Activated T-helper 17 cell treated with anti-CD3 and anti-CD28 coated beads, Interleukin-2, amount 50 U/mL, for 72 hours (primary cell): ENCODE results near the gene ATP5PB. TPM values are rescaled to one million over a fixed set of nuclear protein-coding genes. Genes with fewer than 3 reads are reported as not detected.
A peak's percentile ranks its signal among the peaks of the same experiment; 100 is the strongest.

Experiments used
- ATAC-seq: fragments of 150-1000 bp; cut with Tn5 transposase; replicated peaks from 2 replicates; pipeline ENCODE4 v1.10.0; 2021; ENCODE audit warnings: mild to moderate bottlenecking, moderate library complexity
- H3K27ac Mint-ChIP-seq: one replicate; pipeline ENCODE4 v1.8.0; 2022; ENCODE audit warnings: mixed read lengths
- H3K27me3 Mint-ChIP-seq: one replicate; pipeline ENCODE4 v1.8.0; 2022; ENCODE audit warnings: mixed read lengths
- H3K36me3 Mint-ChIP-seq: one replicate; pipeline ENCODE4 v1.8.0; 2022; ENCODE audit warnings: low read depth, mild to moderate bottlenecking, mixed read lengths
- H3K4me1 Mint-ChIP-seq: one replicate; pipeline ENCODE4 v1.8.0; 2022; ENCODE audit warnings: mixed read lengths
- H3K4me3 Mint-ChIP-seq: one replicate; pipeline ENCODE4 v1.8.0; 2022; ENCODE audit warnings: mild to moderate bottlenecking, mixed read lengths
- H3K9me3 Mint-ChIP-seq: one replicate; pipeline ENCODE4 v1.8.0; 2022; ENCODE audit warnings: mixed read lengths
- total RNA-seq, 2 donors: library from RNA; stranded (reverse); gene quantifications; one replicate each; pipeline ENCODE4 v1.2.3, GENCODE V29; 2022

The ATP5PB gene
- total RNA-seq, 2 donors from 2014 or later: 235 to 383 TPM

GRCh38 chr1:111461765-111462164, 12.5 kb downstream of the ATP5PB start:
- Mint-ChIP-seq H3K36me3 (peaks cover 79% of the 10 kb centered on the region), H3K9me3 (no peaks in the 10 kb centered on the region)

DNA sequence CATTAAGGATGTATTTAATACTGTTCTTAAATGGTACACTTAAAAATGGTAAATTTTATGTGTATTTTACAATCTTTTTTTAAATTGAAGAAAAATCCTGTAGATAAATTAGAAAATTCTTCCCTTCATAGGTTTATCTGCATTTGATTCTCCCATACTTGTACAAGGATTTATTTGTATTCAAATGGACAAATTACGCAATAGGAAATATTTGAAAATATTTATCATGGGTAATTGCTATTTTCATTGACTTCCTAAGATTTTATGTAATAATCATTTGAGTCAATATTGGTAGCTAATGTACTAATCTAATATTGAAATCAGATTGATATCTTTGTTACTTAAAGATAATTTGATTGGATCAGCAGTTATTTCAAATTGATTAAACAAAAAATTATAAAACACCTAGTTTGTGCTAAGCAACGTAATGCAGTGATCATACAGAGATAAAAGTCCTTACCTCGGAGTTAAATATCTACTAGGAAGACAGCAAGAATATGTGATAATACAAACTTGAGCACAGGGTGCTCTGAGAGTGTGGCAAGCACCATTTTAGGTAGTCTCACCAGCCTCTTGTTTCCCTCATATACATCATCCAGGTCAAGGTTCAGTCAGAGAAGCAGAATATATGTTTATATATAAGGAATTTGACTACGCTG, 13.2 kb downstream of the ATP5PB start:
- Mint-ChIP-seq H3K27me3 (no peaks in the 10 kb centered on the region), H3K4me1 (peaks cover 10% of the 10 kb centered on the region), H3K36me3 (peaks cover 72% of the 10 kb centered on the region), H3K27ac (peak overlapping the region; percentile 28), H3K4me3 (no peak overlapping the region), H3K9me3 (no peaks in the 10 kb centered on the region)
- no peak for ATAC-seq

More at GRCh38 chr1:111461765-111462164, 12.5 kb downstream of the ATP5PB start:
- ATAC-seq: no peak
- peaks cover 14% of the 10 kb centered on the region for H3K4me1 Mint-ChIP-seq
- H3K4me3 Mint-ChIP-seq: no peak overlapping the region
- H3K27ac Mint-ChIP-seq: no peak overlapping the region
- H3K27me3 Mint-ChIP-seq: no peaks in the 10 kb centered on the region

GRCh38 chr1:111463029-111463683, 13.9 kb downstream of the ATP5PB start:
- H3K36me3 Mint-ChIP-seq: peaks cover 65% of the 10 kb centered on the region

GRCh38 chr1:111465754-111466153, 16.5 kb downstream of the ATP5PB start:
- Mint-ChIP-seq H3K36me3 (peaks cover 41% of the 10 kb centered on the region), H3K4me1 (peaks cover 10% of the 10 kb centered on the region), H3K27me3 (no peaks in the 10 kb centered on the region), H3K27ac (no peak overlapping the region), H3K9me3 (no peaks in the 10 kb centered on the region), H3K4me3 (no peak overlapping the region)
- no peak for ATAC-seq

More at GRCh38 chr1:111463029-111463683, 13.9 kb downstream of the ATP5PB start:
- no peaks in the 10 kb centered on the region for H3K9me3 Mint-ChIP-seq
- ATAC-seq: no peak
- no peak overlapping the region for H3K4me3 Mint-ChIP-seq
- peaks cover 10% of the 10 kb centered on the region for H3K4me1 Mint-ChIP-seq
- peak overlapping the region; percentile 28 for H3K27ac Mint-ChIP-seq
- no peaks in the 10 kb centered on the region for H3K27me3 Mint-ChIP-seq

GRCh38 chr1:111466480-111466879, 17.2 kb downstream of the ATP5PB start:
- peaks cover 10% of the 10 kb centered on the region for H3K4me1 Mint-ChIP-seq
- ATAC-seq: no peak
- no peaks in the 10 kb centered on the region for H3K9me3 Mint-ChIP-seq
- H3K27ac Mint-ChIP-seq: no peak overlapping the region
- peaks cover 34% of the 10 kb centered on the region for H3K36me3 Mint-ChIP-seq
- no peak overlapping the region for H3K4me3 Mint-ChIP-seq
- H3K27me3 Mint-ChIP-seq: no peaks in the 10 kb centered on the region

DNA sequence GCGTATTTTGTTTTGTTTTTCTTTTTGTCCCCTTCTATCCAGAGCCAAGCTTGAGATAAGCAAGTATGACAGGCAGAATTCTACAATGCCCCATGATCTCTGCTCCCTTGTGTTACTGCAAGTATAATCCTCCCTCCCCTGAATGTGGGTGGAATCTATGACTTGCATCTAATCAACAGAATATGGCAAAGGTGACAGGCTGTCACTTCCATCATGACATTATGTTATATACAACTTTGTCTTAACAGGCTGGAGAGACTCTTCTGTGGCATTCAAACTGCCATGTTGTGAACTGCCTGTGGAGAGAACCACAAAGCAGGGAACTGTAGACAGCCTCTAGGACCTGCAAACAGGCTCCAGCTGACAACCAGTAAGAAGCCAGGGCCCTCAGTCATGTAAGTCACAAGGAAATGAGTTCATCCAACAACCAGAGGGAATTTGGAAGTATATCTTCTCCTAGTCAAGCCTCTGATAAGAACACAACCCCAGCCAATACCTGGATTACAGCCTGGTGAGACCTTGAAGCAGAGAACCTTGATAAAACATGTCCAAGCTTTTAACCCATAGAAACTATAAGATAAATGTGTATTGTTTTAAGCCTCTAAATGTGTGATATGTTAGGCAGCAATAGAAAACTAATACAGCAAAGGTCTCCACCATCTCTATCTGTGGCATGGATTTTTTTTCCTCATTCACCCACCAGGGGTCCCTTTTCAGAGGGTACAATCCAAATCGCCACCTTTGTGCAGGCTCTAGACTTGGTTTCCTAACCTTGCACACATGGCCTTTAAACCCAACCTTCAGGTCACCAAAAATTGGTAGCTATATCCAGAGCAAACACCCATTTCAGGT, 18.8 kb downstream of the ATP5PB start:
- Mint-ChIP-seq H3K27me3 (no peaks in the 10 kb centered on the region), H3K27ac (no peak overlapping the region), H3K4me3 (no peak overlapping the region), H3K9me3 (no peaks in the 10 kb centered on the region), H3K4me1 (peaks cover 12% of the 10 kb centered on the region), H3K36me3 (peaks cover 24% of the 10 kb centered on the region)
- no peak for ATAC-seq

- no peaks in the 10 kb centered on the region for H3K9me3 Mint-ChIP-seq
- H3K27me3 Mint-ChIP-seq: no peaks in the 10 kb centered on the region
- H3K27ac Mint-ChIP-seq: no peak overlapping the region
- ATAC-seq: no peak
- H3K4me3 Mint-ChIP-seq: no peak overlapping the region
- peaks cover 6% of the 10 kb centered on the region for H3K4me1 Mint-ChIP-seq
- H3K36me3 Mint-ChIP-seq: peaks cover 18% of the 10 kb centered on the region
Observed at GRCh38 chr1:111468717-111469100, 19.4 kb downstream of the ATP5PB start.

- Mint-ChIP-seq H3K4me3 (no peak overlapping the region), H3K36me3 (peaks cover 12% of the 10 kb centered on the region), H3K9me3 (no peaks in the 10 kb centered on the region), H3K4me1 (peaks cover 6% of the 10 kb centered on the region), H3K27me3 (no peaks in the 10 kb centered on the region), H3K27ac (no peak overlapping the region)
- no peak for ATAC-seq
Observed at GRCh38 chr1:111469539-111469938, 20.3 kb downstream of the ATP5PB start.

DNA sequence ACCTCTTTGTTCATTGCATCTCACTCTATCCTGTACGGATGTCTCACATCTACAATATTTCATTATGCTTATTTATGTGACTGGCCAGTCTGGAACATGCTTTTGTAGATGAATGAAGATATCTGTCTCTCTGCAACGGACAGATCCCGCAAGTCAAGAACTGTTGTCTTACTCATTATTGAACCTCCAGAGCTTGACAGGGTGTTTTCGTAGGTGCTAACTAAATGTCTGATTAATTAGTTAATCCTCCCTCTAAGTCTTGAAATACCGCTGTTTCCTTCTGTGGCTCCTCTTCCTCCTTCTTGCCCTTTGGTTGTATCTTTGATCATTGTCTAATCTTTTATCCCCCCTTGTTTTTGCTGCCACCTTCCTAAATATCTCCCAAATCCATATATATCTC, 21.3 kb downstream of the ATP5PB start:
- Mint-ChIP-seq H3K4me3 (no peak overlapping the region), H3K4me1 (peaks cover 11% of the 10 kb centered on the region), H3K9me3 (no peaks in the 10 kb centered on the region), H3K36me3 (peaks cover 7% of the 10 kb centered on the region), H3K27me3 (no peaks in the 10 kb centered on the region), H3K27ac (no peak overlapping the region)
- peak; percentile 7 for ATAC-seq

DNA sequence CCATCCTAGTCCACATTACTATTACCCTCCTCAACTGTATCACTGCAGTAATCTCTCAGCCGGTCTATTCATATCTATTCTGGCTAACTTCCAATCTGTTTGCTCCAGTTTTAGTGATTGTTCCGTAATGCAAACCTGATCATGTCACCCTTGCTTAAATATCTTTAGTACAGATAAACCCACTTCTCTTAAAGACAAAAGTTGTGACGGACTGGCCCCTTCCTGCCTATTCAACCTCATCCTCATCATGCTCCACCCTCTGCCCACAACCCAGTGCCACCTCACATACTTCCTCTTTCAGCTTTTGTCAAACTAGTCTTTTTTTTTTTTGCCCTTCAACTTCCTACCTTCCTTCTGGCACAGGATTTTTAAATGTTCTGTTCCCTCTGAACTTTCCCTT, 21.7 kb downstream of the ATP5PB start:
- no peaks in the 10 kb centered on the region for H3K9me3 Mint-ChIP-seq
- H3K27ac Mint-ChIP-seq: no peak overlapping the region
- ATAC-seq: peak; percentile 78
- peaks cover 7% of the 10 kb centered on the region for H3K36me3 Mint-ChIP-seq
- no peaks in the 10 kb centered on the region for H3K27me3 Mint-ChIP-seq
- H3K4me1 Mint-ChIP-seq: peaks cover 15% of the 10 kb centered on the region
- no peak overlapping the region for H3K4me3 Mint-ChIP-seq

- Mint-ChIP-seq H3K36me3 (peaks cover 7% of the 10 kb centered on the region), H3K9me3 (no peaks in the 10 kb centered on the region), H3K4me1 (peaks cover 17% of the 10 kb centered on the region), H3K27me3 (no peaks in the 10 kb centered on the region), H3K4me3 (no peak overlapping the region), H3K27ac (no peak overlapping the region)
- no peak for ATAC-seq
Observed at GRCh38 chr1:111471538-111471937, 22.3 kb downstream of the ATP5PB start.

GRCh38 chr1:111474106-111474505, 24.8 kb downstream of the ATP5PB start:
- peaks cover 22% of the 10 kb centered on the region for H3K36me3 Mint-ChIP-seq
- no peak overlapping the region for H3K4me3 Mint-ChIP-seq
- peaks cover 37% of the 10 kb centered on the region for H3K4me1 Mint-ChIP-seq
- no peak for ATAC-seq
- H3K9me3 Mint-ChIP-seq: peaks cover 5% of the 10 kb centered on the region
- no peaks in the 10 kb centered on the region for H3K27me3 Mint-ChIP-seq
- peak overlapping the region; percentile 83 for H3K27ac Mint-ChIP-seq

DNA sequence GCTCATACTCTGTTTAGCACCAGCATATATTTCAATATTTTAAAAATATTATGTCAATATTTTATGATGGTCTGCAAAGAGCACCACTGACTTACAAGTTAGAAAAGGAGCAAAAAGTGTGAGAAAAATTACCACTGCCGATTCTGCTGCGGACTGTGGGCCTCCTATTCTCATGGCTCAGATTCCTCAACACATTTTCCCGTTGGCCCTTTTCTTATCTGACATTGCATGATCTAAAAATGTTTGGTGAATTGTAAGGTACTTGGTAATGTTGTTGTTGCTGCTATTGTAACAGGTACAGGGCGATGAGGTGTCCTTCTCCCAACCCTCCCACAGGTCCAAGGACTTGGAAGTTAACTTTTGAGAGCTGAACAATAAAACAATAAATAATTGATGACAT, 25.3 kb downstream of the ATP5PB start:
- no peak for ATAC-seq
- no peaks in the 10 kb centered on the region for H3K27me3 Mint-ChIP-seq
- no peak overlapping the region for H3K27ac Mint-ChIP-seq
- peaks cover 37% of the 10 kb centered on the region for H3K4me1 Mint-ChIP-seq
- no peak overlapping the region for H3K4me3 Mint-ChIP-seq
- H3K9me3 Mint-ChIP-seq: peaks cover 5% of the 10 kb centered on the region
- peaks cover 22% of the 10 kb centered on the region for H3K36me3 Mint-ChIP-seq

GRCh38 chr1:111475701-111476100, 26.4 kb downstream of the ATP5PB start:
- Mint-ChIP-seq H3K4me1 (peaks cover 37% of the 10 kb centered on the region), H3K4me3 (no peak overlapping the region), H3K27me3 (no peaks in the 10 kb centered on the region), H3K27ac (peak overlapping the region; percentile 16), H3K36me3 (peaks cover 22% of the 10 kb centered on the region), H3K9me3 (peaks cover 5% of the 10 kb centered on the region)
- peak; percentile 81 for ATAC-seq
